ENCODE data around the gene ADCK1. TPM values are rescaled to one million over a fixed set of nuclear protein-coding genes. Genes with fewer than 3 reads are reported as not detected.

ADCK1 gene
- total RNA-seq, 2 donors from 2014 or later, result 7.4 to 12.1 TPM

DNA sequence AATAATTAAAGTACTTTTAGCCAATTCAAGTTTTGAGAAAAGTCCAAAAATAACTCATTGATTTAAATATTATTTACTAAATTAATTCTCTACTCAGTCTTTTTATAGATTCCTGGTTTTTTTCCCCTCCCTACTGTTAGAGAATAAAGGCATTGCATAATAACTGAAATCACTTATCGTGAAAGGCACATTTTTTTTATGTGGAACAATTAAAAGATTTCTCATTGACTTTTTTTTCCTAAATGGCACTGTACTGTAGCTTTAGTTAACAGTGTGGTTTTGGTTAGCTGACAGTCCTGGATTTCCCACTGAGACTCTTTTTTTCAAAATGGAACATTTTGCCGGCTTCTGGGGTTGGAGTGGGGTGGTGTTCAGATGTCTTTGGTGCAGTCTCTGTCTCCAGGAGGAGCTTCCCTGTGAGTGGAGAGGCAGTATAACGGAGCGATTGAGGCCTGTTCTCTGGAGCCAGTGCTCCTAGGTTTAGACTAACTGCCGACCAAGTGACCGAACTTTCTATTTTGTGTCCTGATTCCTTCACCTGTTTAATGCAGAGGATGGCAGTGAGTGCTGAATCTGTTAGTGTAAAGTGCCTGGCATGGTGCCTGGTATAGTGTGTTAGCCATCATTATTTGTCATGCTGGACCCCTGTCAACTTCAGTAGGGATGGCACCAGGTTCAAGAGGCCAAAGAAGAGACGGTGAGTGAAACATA is 117.7 kb downstream of the ADCK1 start:
- no peaks in the 10 kb centered on the region for H3K27me3 ChIP-seq
- H3K4me3 ChIP-seq, result no peak overlapping the region
- H3K36me3 ChIP-seq, result no peaks in the 10 kb centered on the region
- H3K27ac ChIP-seq, result no peak overlapping the region
- H3K9me3 ChIP-seq, result no peaks in the 10 kb centered on the region
- intact Hi-C loops (cut with DNase I), result no loop called here
- H3K9ac ChIP-seq (ENCODE audit: low read depth in 2 of 2, low read length in 2 of 2), result no peak overlapping the region
- TF ChIP-seq, protein P1, sequence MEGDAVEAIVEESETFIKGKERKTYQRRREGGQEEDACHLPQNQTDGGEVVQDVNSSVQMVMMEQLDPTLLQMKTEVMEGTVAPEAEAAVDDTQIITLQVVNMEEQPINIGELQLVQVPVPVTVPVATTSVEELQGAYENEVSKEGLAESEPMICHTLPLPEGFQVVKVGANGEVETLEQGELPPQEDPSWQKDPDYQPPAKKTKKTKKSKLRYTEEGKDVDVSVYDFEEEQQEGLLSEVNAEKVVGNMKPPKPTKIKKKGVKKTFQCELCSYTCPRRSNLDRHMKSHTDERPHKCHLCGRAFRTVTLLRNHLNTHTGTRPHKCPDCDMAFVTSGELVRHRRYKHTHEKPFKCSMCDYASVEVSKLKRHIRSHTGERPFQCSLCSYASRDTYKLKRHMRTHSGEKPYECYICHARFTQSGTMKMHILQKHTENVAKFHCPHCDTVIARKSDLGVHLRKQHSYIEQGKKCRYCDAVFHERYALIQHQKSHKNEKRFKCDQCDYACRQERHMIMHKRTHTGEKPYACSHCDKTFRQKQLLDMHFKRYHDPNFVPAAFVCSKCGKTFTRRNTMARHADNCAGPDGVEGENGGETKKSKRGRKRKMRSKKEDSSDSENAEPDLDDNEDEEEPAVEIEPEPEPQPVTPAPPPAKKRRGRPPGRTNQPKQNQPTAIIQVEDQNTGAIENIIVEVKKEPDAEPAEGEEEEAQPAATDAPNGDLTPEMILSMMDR (IDR thresholded peaks at IDR 0.05), result no peak
- no peaks in the 10 kb centered on the region for H3K4me1 ChIP-seq
- no peak for DNase-seq

- Histone ChIP-seq H3K36me3 (no peaks in the 10 kb centered on the region), H3K4me1 (no peaks in the 10 kb centered on the region), H3K4me3 (no peak overlapping the region), H3K9ac (ENCODE audit: low read depth in 2 of 2, low read length in 2 of 2) (no peak overlapping the region), H3K27ac (no peak overlapping the region), H3K27me3 (no peaks in the 10 kb centered on the region), H3K9me3 (no peaks in the 10 kb centered on the region)
- intact Hi-C loops (cut with DNase I), result no loop called here
- no peak for DNase-seq
- TF ChIP-seq, protein P1 (IDR thresholded peaks at IDR 0.05), result no peak
Observed at GRCh38 chr14:77918448-77918847, 118.5 kb downstream of the ADCK1 start.

- no peaks in the 10 kb centered on the region for H3K36me3 ChIP-seq
- TF ChIP-seq, protein P1 (IDR thresholded peaks at IDR 0.05), result no peak
- no peaks in the 10 kb centered on the region for H3K27me3 ChIP-seq
- H3K9ac ChIP-seq (ENCODE audit: low read depth in 2 of 2, low read length in 2 of 2), result no peak overlapping the region
- H3K4me1 ChIP-seq, result no peaks in the 10 kb centered on the region
- H3K27ac ChIP-seq, result no peak overlapping the region
- intact Hi-C loops (cut with DNase I), result no loop called here
- no peak overlapping the region for H3K4me3 ChIP-seq
- no peak for DNase-seq
- H3K9me3 ChIP-seq, result no peaks in the 10 kb centered on the region
Observed at GRCh38 chr14:77920312-77920711, 120.4 kb downstream of the ADCK1 start.

GRCh38 chr14:77921818-77922217 is 121.9 kb downstream of the ADCK1 start:
- no peak overlapping the region for H3K9ac ChIP-seq (ENCODE audit: low read depth in 2 of 2, low read length in 2 of 2)
- TF ChIP-seq, protein P1 (IDR thresholded peaks at IDR 0.05), result no peak
- no peaks in the 10 kb centered on the region for H3K36me3 ChIP-seq
- DNase-seq, result no peak
- no peak overlapping the region for H3K4me3 ChIP-seq
- intact Hi-C loops (cut with DNase I), result no loop called here
- H3K27ac ChIP-seq, result no peak overlapping the region
- no peaks in the 10 kb centered on the region for H3K27me3 ChIP-seq
- H3K4me1 ChIP-seq, result no peaks in the 10 kb centered on the region
- H3K9me3 ChIP-seq, result no peaks in the 10 kb centered on the region

DNA sequence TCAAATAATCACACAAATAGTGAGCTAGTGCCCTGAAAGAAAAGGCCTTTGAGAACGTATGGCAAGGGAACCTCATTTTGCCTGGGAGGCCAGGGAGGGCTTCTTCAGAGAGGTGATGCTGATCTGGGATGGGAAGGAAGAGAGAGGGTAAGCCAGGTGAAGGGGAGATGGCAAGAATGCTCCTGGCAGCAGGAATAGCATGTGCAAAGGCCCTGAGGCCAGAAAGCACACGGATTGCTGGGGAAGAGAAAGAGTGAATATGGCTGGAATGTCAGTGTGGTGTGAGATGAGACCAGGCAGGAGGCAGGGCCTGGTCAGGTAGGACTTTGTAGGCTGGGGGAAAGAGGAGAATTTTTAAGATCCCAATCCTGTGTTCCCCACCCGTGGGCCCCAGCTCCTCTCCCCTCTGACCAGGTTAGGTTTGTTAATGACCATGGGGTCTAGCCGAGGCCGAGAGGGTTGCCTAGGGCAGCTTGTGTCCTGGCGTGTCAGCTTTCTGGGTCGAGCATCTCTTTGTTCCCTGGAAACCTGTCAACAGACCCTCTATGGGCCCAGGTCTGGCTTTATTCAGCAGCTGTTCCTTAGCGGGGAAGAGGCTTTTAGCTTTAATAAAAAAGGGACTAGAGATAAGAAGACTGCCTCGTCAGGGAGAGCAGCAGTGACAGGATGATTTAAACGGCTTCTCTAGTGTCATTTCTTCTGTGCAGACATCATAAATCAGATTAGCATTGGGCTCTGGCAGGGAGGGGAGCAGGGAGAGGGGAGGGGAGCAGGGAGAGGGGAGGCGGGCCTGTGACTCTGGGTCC is 123.4 kb downstream of the ADCK1 start:
- no peak overlapping the region for H3K4me3 ChIP-seq
- TF ChIP-seq, protein P1 (IDR thresholded peaks at IDR 0.05), result no peak
- no peak for DNase-seq

More for the DNA sequence above, 123.4 kb downstream of the ADCK1 start:
- Histone ChIP-seq H3K27me3 (no peaks in the 10 kb centered on the region), H3K9me3 (no peaks in the 10 kb centered on the region), H3K4me1 (no peaks in the 10 kb centered on the region), H3K9ac (ENCODE audit: low read depth in 2 of 2, low read length in 2 of 2) (no peak overlapping the region), H3K36me3 (no peaks in the 10 kb centered on the region), H3K27ac (no peak overlapping the region)
- intact Hi-C loops (cut with DNase I), result no loop called here
